CD4-positive, alpha-beta T cell treated with Interleukin-15 for 1 hour (primary cell): ENCODE results near the gene CALR.
"Not testable (repeated sequence)": the region's sequence is repeated elsewhere in the genome, so short reads cannot be mapped to it uniquely, and the experiment has no call there.

Experiments used
- DNase-seq: peaks from one replicate; pipeline ENCODE4 v3.0.0-alpha.2; 2020

Gene CALR

GRCh38 chr19:12935071-12935470 is 3.3 kb upstream of the CALR start:
- DNase-seq: no peak

DNA sequence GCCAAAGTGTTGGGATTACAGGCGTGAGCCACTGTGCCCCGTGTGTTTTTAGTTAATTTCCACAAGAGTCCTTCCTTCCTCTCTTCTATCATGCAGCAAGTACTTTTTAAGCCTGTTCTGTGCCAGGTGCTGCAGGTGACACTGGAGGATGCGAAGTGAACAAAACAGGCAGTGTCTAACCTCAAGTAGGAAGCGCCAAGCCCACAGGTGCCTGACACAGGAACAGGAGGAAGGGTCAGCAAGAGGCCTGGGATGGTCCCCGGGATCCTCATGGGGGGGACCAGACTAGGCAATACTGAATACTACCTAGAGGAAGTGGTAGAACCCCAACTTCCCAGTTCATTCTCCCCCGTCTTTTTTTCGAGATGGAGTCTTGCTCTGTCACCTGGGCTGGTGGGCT is 1.8 kb upstream of the CALR start:
- DNase-seq: no peak

DNA sequence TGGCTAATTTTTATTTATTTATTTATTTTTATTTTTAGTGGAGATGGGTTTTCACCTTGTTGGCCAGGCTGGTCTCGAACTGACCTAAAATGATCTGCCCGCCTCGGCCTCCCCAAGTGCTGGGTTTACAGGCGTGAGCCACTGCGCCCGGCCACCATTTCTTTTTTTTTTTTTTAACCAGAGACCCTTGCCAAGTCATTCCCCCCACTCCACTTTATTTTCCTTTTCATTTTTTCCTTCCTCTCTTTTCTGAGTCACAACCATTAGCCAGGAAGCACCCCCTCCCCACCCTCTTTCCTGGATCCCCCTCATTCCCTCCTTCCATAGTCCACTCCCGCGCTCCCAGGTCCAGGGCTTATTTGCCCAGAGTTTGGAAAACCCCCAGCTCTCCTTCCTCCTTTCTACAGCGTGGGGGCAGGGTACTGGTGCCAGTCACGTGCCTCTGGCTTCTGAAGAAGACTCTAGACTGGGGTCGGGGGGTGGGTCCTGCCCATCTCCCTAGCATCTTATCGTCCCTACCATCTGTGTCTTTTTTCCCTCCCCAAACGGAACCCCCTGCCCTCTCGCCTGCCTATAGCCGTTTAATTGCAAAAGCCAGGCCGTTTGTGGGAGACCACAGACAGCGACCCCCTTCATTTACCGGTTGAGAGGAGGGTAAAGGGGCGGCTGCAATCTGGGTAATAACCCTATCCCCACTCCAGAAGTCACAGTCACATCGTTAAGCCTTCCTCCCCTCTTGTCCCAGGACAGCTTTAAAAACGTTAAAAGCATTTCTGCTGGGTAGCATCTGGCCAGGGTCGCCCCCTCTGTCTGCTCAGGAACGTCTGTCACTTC is 1.1 kb upstream of the CALR start:
- peak; percentile 35 for DNase-seq

DNA sequence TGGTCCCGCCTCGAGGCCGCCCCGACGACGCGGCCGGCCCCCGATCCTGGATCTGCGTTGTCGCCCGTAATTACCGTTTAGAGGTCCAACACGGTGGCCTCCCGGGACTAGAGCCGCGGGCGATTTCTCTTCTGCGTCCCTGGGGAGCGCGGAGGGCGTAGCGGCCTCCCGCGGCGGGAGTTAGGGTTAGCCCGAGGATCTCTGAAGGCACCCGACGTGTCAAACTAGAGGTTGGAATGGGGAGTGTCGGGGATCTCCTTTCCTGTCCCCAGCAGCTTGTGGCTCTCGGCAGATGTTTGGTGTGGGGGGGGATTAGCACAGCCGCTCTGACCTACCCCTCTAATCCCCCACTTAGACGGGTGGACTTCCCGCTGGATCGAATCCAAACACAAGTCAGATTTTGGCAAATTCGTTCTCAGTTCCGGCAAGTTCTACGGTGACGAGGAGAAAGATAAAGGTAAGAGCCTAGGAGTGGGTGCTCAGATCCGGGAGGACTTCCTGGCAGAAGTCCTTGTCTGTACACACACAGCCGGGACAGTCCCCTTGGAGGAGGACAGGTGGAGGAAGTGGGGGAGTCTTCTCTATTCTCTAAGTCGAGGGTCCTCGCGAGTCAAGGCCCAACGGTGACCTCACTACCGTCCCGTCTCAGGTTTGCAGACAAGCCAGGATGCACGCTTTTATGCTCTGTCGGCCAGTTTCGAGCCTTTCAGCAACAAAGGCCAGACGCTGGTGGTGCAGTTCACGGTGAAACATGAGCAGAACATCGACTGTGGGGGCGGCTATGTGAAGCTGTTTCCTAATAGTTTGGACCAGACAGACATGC is 581 bp downstream of the CALR start:
- DNase-seq: peak; percentile 43

- no peak for DNase-seq
Observed at GRCh38 chr19:12939975-12940423, 1.6 kb downstream of the CALR start.

- no peak for DNase-seq
Observed at GRCh38 chr19:12940897-12941296, 2.5 kb downstream of the CALR start.

DNA sequence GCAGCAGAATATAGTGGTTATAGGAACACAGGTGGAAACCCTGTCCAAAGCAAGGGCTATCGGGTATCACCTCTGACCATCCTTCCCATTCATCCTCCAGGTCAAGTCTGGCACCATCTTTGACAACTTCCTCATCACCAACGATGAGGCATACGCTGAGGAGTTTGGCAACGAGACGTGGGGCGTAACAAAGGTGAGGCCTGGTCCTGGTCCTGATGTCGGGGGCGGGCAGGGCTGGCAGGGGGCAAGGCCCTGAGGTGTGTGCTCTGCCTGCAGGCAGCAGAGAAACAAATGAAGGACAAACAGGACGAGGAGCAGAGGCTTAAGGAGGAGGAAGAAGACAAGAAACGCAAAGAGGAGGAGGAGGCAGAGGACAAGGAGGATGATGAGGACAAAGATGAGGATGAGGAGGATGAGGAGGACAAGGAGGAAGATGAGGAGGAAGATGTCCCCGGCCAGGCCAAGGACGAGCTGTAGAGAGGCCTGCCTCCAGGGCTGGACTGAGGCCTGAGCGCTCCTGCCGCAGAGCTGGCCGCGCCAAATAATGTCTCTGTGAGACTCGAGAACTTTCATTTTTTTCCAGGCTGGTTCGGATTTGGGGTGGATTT is 5.1 kb downstream of the CALR start:
- no peak for DNase-seq

DNA sequence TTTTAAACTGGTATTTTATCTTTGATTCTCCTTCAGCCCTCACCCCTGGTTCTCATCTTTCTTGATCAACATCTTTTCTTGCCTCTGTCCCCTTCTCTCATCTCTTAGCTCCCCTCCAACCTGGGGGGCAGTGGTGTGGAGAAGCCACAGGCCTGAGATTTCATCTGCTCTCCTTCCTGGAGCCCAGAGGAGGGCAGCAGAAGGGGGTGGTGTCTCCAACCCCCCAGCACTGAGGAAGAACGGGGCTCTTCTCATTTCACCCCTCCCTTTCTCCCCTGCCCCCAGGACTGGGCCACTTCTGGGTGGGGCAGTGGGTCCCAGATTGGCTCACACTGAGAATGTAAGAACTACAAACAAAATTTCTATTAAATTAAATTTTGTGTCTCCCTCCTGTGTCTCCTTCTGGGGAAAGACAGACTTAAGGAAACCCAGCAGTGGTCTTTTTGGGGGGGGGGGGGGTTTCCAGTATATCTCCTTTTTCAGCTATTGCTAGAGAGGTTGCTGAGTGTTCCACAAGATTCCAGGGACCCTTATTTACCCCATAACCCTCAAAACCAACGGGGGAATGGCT is 5.8 kb downstream of the CALR start:
- no peak for DNase-seq

GRCh38 chr19:12945479-12946091 is 7.2 kb downstream of the CALR start, which contains the start of gene RAD23A:
RAD23A (plus strand) TSS chr19:12945862; CDS start chr19:12945949, 87 bp downstream.
- peak; percentile 98 for DNase-seq

DNA sequence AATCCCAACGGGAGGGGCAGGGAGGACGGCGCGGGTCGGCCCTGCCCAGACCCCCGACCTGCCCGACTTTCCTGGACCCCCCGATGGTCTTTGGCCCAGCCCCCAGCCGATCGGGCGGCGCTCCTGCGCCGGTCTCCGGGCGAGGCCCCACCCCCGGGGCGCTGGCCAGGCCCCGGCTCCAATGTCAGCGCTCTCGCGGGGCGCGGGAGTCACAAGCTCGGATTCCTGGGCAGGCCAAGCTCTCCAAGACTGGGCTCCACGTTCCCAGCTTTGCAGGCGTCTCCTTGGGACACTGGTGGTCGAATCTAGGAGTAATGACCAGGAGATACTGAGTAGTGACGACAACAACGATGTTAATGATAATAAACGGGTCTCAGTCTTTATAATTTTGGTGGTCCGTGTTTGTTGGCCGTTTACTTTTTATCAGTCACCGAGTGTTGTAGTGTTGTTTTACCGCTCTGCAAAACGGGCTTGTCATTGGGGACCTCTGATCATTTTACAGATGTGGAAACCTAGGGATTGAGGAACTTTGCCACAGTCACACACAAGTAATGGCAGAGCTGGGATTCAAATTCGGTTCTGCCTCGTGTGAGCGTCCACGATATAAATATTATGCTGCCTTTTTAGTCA is 7.8 kb downstream of the CALR start:
- peak; percentile 45 for DNase-seq

- DNase-seq: no peak
Observed at GRCh38 chr19:12946731-12947496, 8.5 kb downstream of the CALR start.

DNA sequence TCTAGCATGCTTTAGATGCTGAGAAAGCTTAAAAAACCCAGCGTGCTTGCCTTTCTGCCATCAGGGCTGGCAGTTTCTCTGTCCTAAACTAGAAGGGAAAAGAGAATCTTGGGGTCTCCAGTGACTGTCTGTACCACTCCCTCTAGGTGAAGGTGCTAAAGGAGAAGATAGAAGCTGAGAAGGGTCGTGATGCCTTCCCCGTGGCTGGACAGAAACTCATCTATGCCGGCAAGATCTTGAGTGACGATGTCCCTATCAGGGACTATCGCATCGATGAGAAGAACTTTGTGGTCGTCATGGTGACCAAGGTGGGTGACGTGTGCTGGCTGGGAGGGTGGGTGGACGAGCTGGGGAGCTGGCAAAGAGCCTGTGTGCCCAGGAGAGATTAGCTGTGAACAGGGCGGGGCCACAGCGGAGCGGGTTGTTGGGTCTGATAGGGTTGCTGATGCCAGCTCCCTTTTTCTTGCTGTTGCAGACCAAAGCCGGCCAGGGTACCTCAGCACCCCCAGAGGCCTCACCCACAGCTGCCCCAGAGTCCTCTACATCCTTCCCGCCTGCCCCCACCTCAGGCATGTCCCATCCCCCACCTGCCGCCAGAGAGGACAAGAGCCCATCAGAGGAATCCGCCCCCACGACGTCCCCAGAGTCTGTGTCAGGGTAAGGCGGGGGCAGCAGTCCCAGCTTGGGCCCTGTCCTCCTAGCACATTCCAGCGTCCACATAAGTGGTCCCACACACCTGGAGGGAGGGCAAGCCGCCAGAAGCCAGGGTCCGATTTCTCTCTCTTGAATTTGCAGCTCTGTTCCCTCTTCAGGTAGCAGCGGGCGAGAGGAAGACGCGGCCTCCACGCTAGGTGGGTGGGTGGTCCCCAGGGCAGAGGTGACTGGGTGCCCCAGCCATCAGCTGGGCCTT is 9.5 kb downstream of the CALR start:
- DNase-seq: no peak

DNA sequence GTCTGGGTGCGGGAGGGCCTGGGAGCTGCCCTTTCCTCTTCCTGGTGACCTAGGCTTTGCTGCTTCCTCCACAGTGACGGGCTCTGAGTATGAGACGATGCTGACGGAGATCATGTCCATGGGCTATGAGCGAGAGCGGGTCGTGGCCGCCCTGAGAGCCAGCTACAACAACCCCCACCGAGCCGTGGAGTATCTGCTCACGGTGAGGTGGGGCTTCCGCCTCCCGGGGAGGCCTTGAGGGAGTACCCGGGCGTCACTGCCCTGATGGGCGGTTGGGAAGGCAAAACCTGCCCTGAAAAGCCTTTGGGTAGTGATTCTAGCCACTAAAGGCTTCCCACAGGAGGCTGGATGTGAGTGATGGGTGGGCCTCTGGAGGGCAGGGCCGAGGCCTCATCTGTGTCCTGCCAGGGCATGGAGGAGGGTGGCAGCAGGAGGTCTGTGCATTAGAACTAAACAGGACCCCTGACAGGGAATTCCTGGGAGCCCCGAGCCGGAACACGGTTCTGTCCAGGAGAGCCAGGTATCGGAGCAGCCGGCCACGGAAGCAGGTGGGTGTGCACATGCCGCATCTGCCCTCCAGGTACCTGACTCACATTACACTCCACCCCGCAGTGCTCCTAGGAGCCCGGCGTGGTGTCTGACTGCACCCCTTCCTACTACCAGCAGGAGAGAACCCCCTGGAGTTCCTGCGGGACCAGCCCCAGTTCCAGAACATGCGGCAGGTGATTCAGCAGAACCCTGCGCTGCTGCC is 10.4 kb downstream of the CALR start:
- no peak for DNase-seq

DNA sequence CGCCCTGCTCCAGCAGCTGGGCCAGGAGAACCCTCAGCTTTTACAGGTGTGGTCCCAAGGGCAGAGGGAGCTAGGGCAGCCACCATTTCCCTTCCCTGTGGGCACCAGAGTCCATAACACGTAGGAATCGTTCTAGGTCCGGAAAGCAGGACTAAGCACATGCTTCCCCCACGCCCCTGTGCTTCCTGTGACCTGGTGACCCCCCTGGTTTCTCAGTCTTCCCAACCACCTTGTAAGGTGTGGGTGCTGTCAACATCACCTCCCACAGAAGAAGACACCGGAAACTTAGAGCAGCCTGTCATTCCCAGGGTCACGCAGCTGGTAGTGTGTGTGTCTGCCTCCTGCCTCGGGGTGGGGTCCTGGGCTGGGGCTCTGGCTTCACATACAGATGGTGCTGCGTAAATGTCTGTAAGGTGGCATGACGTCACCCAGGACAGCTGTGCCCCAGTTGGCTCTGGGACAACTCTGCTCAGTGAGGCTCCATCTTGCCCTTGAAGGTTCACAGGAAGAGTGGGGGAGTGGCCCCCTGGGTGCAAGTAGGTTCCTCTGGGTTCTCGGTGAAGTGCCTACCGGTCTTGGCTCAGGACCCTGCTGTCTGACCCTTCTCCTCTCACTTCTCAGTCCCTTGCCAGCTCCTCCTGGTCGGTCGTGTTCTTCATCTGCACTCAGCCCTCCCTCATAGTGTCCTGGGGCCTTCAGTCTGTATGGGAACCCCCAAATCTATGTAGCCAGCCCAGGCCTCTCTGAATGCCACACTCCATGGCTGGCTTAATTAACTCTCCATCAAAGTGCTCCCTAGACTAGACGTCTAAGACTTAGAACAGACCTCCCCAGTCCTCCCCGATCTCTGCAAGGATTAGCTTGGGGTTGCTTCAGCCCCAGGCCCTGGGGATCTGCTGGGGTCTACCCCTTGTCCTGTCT is 11.2 kb downstream of the CALR start:
- DNase-seq: no peak

DNA sequence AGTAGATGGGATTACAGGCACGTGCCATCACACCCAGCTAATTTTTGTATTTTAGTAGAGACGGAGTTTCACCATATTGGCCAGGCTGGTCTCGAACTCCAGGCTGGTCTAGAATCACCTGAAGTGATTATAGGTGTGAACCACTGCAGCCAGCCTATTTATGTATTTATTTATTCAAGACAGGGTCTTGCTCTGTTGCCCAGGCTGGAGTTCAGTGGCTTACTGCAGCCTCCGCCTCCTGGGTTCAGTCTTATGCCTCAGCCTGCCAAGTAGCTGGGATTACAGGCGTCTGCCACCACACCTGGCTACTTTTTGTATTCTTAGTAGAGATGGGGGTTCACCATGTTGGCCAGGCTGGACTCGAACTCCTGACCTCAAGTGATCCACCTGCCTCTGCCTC is 13.6 kb downstream of the CALR start:
- DNase-seq: not testable (repeated sequence)

DNA sequence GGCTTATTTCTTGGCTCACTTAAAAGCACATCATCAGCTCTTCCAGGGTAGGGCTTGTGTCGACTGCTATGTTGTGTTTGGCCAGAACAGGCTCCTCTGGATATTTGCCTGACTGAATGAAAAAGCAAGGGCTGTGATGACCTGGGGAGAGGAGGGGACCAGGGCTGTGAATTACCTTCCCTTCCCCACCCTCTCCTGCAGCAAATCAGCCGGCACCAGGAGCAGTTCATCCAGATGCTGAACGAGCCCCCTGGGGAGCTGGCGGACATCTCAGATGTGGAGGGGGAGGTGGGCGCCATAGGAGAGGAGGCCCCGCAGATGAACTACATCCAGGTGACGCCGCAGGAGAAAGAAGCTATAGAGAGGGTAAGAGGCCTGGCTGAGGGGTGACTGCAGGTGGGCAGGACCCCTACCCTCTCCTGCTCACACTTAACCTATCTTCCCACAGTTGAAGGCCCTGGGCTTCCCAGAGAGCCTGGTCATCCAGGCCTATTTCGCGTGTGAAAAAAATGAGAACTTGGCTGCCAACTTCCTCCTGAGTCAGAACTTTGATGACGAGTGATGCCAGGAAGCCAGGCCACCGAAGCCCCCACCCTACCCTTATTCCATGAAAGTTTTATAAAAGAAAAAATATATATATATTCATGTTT is 14.2 kb downstream of the CALR start:
- peak; percentile 40 for DNase-seq

- no peak for DNase-seq
Observed at GRCh38 chr19:12953138-12953798, 14.9 kb downstream of the CALR start.
